ENCODE measurements around the gene RGS16. TPM values are rescaled to one million over a fixed set of nuclear protein-coding genes. Genes with fewer than 3 reads are reported as not detected.

The RGS16 gene
- total RNA-seq, 3 donors from 2014 or later, result 0.61 to 2.3 (median 1.3) TPM

- intact Hi-C loops (cut with DNase I, micrococcal nuclease), result no loop called here
- no peaks in the 10 kb centered on the region for H3K4me1 ChIP-seq (ENCODE audit: low read depth)
- no peak overlapping the region for H3K4me3 ChIP-seq
- no peaks in the 10 kb centered on the region for H3K9me3 ChIP-seq
- DNase-seq (no peak), ATAC-seq (no peak)
- no peak for TF ChIP-seq CTCF (IDR thresholded peaks at IDR 0.05)
- H3K36me3 ChIP-seq (ENCODE audit: low read depth), result no peaks in the 10 kb centered on the region
Measured at GRCh38 chr1:182649041-182649440, 44.9 kb upstream of the RGS16 start.

GRCh38 chr1:182646739-182647138 lies 42.5 kb upstream of the RGS16 start:
- DNase-seq (no peak), ATAC-seq (no peak)
- Histone ChIP-seq H3K36me3 (ENCODE audit: low read depth) (no peaks in the 10 kb centered on the region), H3K9me3 (no peaks in the 10 kb centered on the region), H3K4me1 (ENCODE audit: low read depth) (no peaks in the 10 kb centered on the region), H3K4me3 (no peak overlapping the region)
- no peak for TF ChIP-seq CTCF (IDR thresholded peaks at IDR 0.05)
- intact Hi-C loops (cut with DNase I, micrococcal nuclease), result no loop called here

- no peak overlapping the region for H3K4me3 ChIP-seq
- no peak for TF ChIP-seq CTCF (IDR thresholded peaks at IDR 0.05)
- no peaks in the 10 kb centered on the region for H3K36me3 ChIP-seq (ENCODE audit: low read depth)
- DNase-seq (no peak), ATAC-seq (no peak)
- no peaks in the 10 kb centered on the region for H3K4me1 ChIP-seq (ENCODE audit: low read depth)
- H3K9me3 ChIP-seq, result no peaks in the 10 kb centered on the region
- intact Hi-C loops (cut with DNase I, micrococcal nuclease), result no loop called here
Measured at GRCh38 chr1:182644886-182645285, 40.7 kb upstream of the RGS16 start.

DNA sequence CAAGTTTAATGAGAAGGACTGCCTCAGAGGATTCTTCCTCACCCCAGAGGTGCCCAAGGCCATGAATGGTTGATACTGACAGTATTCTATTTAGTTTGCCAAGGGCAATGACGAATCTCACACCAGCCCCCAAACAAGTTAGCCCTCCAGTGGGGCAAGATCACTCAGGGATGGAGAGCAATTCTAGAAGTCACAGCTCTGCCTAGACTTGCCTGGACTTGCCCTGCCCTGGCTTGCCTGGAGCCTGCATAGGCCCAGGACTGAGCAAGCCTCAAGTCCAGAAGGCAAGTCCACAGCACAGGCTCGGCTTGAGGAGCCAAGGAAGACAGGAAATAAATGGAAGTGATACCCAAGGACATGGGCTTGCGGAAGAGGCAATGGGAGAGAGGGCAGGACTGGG lies 39.5 kb upstream of the RGS16 start:
- intact Hi-C loops (cut with DNase I, micrococcal nuclease), result no loop called here
- no peaks in the 10 kb centered on the region for H3K9me3 ChIP-seq
- DNase-seq, result no peak
- no peaks in the 10 kb centered on the region for H3K36me3 ChIP-seq (ENCODE audit: low read depth)
- TF ChIP-seq CTCF (IDR thresholded peaks at IDR 0.05), result no peak
- no peak for ATAC-seq
- no peaks in the 10 kb centered on the region for H3K4me1 ChIP-seq (ENCODE audit: low read depth)
- H3K4me3 ChIP-seq, result no peak overlapping the region

- Histone ChIP-seq H3K36me3 (ENCODE audit: low read depth) (no peaks in the 10 kb centered on the region), H3K4me3 (no peak overlapping the region), H3K9me3 (no peaks in the 10 kb centered on the region), H3K4me1 (ENCODE audit: low read depth) (no peaks in the 10 kb centered on the region)
- no peak for ATAC-seq
- no peak for TF ChIP-seq CTCF (IDR thresholded peaks at IDR 0.05)
- DNase-seq, result no peak
- intact Hi-C loops (cut with DNase I, micrococcal nuclease), result no loop called here
Measured at GRCh38 chr1:182642461-182642860, 38.3 kb upstream of the RGS16 start.

DNA sequence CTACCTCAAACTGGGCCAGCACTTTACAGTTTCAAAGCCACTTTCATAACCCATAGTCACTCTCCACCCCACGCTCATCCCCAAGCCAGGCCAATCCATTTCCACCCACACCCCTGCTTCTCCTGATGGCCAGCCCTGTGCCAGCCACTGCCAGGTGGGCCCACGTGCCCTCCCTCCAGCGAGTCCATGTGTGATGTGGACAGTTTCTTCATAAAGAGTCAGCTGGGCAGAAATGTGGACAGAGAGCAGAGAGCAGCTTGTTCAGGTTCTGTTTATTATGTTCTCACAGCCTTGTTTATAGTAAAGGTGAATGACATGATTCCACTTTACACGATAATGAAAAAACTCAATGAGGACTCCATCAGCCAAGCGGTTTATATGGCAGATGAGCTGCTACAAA lies 37.4 kb upstream of the RGS16 start:
- DNase-seq, result no peak
- Histone ChIP-seq H3K36me3 (ENCODE audit: low read depth) (no peaks in the 10 kb centered on the region), H3K4me1 (ENCODE audit: low read depth) (no peaks in the 10 kb centered on the region), H3K9me3 (no peaks in the 10 kb centered on the region), H3K4me3 (no peak overlapping the region)
- ATAC-seq, result no peak
- intact Hi-C loops (cut with DNase I, micrococcal nuclease), result no loop called here
- TF ChIP-seq CTCF (IDR thresholded peaks at IDR 0.05), result no peak

All from mucosa of descending colon (tissue), 3 donors.